SK-N-SH (cell line): ENCODE measurements around the gene CALN1. TPM values are rescaled to one million over a fixed set of nuclear protein-coding genes. Genes with fewer than 3 reads are reported as not detected.

ENCODE experiments used
- CTCF ChIA-PET: fragments of 300-600, 350-600 bp; formaldehyde crosslinking; extraction: SDS; loops from one replicate; lab custom pipeline; 2021; lab: Yijun Ruan, JAX
- POLR2A ChIA-PET: fragments of 350-600 bp; sonication (Branson Sonifier 250); formaldehyde crosslinking; extraction: SDS; loops from one replicate; lab custom pipeline; 2020; ENCODE audit warnings: antibody characterized with exemption, inconsistent platforms; lab: Yijun Ruan, JAX
- DNase-seq: peaks from one replicate; pipeline ENCODE4 v3.0.0; 2012
- H2AFZ ChIP-seq: fragments of 200-600 bp; sonication (generic); 2 replicates; pipeline ENCODE4 v1.8.1; 2016; ENCODE audit warnings: antibody characterized with exemption, mild to moderate bottlenecking, low read depth
- H3F3A ChIP-seq: fragments of 200-600 bp; sonication (generic); replicated peaks from 2 replicates; pipeline ENCODE3; 2016; ENCODE audit warnings: antibody characterized with exemption, mild to moderate bottlenecking; ENCODE audit not compliant: insufficient read depth
- H3K27ac ChIP-seq, 2 experiments: fragments of 200-500 bp in 1 of 2; fragments of 200-600 bp in 1 of 2; sonication (Bioruptor generic) in 1 of 2; sonication (generic), shearing (Covaris generic) in 1 of 2; 2 replicates each; pipeline versions ENCODE4 v1.5.1 to v1.6.1; 2014 to 2016; ENCODE audit warnings: low read depth in 2 of 2, inconsistent platforms in 1 of 2, low read length in 1 of 2, mild to moderate bottlenecking in 1 of 2, mixed read lengths in 1 of 2
- H3K27me3 ChIP-seq: fragments of 200-600 bp; sonication (generic), shearing (Covaris generic); 2 replicates; pipeline ENCODE4 v1.6.1; 2016; ENCODE audit warnings: mixed run types; ENCODE audit not compliant: insufficient read depth
- H3K36me3 ChIP-seq, 2 experiments: fragments of 200-500 bp in 1 of 2; fragments of 200-600 bp in 1 of 2; sonication (Bioruptor generic) in 1 of 2; sonication (generic) in 1 of 2; replicated peaks in 1 of 2; 2 replicates each; pipeline versions ENCODE3 to v1.5.1; 2014 to 2016; ENCODE audit warnings: low read length in 1 of 2, mild to moderate bottlenecking in 1 of 2; ENCODE audit not compliant: insufficient read depth in 2 of 2, control insufficient read depth in 1 of 2
- H3K4me1 ChIP-seq, 2 experiments: fragments of 200-500 bp in 1 of 2; fragments of 200-600 bp in 1 of 2; sonication (Bioruptor generic) in 1 of 2; sonication (generic), shearing (Covaris generic) in 1 of 2; 2 replicates each; pipeline versions ENCODE4 v1.5.1 to v1.6.1; 2014 to 2016; ENCODE audit warnings: low read depth in 1 of 2, low read length in 1 of 2, mixed run types in 1 of 2; ENCODE audit not compliant: insufficient read depth in 2 of 2, control insufficient read depth in 1 of 2
- H3K4me2 ChIP-seq: fragments of 200-600 bp; sonication (generic), shearing (Covaris generic); 2 replicates; pipeline ENCODE4 v1.6.1; 2017; ENCODE audit warnings: mixed run types
- H3K4me3 ChIP-seq, 2 experiments: fragments of 200-500 bp in 1 of 2; fragments of 200-600 bp in 1 of 2; sonication (Bioruptor generic) in 1 of 2; sonication (generic), shearing (Covaris generic) in 1 of 2; 2 replicates each; pipeline versions ENCODE4 v1.5.1 to v1.8.1; 2014 to 2016; ENCODE audit warnings: low read depth in 2 of 2, inconsistent platforms in 1 of 2, low read length in 1 of 2, mild to moderate bottlenecking in 1 of 2, mixed read lengths in 1 of 2, moderate library complexity in 1 of 2
- H3K79me2 ChIP-seq: fragments of 200-600 bp; sonication (generic); 2 replicates; pipeline ENCODE4 v1.8.1; 2017; ENCODE audit warnings: mild to moderate bottlenecking; ENCODE audit not compliant: insufficient read depth
- H3K9ac ChIP-seq: fragments of 200-600 bp; sonication (generic); 2 replicates; pipeline ENCODE4 v1.6.1; 2017; ENCODE audit warnings: mixed run types
- H3K9me2 ChIP-seq: fragments of 200-600 bp; sonication (generic); 2 replicates; pipeline ENCODE4 v1.6.1; 2017; ENCODE audit warnings: mixed run types
- H3K9me3 ChIP-seq: fragments of 200-600 bp; sonication (generic); 2 replicates; pipeline ENCODE4 v1.6.1; 2017; ENCODE audit warnings: mixed run types, mild to moderate bottlenecking, moderate library complexity
- H4K20me1 ChIP-seq: fragments of 200-600 bp; sonication (generic); 2 replicates; pipeline ENCODE4 v1.6.1; 2017; ENCODE audit warnings: mild to moderate bottlenecking, mixed run types; ENCODE audit not compliant: insufficient read depth
- CHD2 ChIP-seq: fragments of 150-350 bp; IDR thresholded peaks from 2 replicates; pipeline ENCODE4 v1.6.1; 2018; ENCODE audit warnings: low read length; ENCODE audit not compliant: partially characterized antibody
- ELF1 ChIP-seq: IDR thresholded peaks from 2 replicates; pipeline ENCODE4 v1.4.0; 2012
- FOSL2 ChIP-seq: IDR thresholded peaks from 2 replicates; pipeline ENCODE4 v1.4.0; 2012; ENCODE audit warnings: low read depth, mild to moderate bottlenecking, moderate library complexity, borderline replicate concordance
- FOXM1 ChIP-seq: IDR thresholded peaks from 2 replicates; pipeline ENCODE4 v1.4.0; 2012; ENCODE audit warnings: low read depth, mild to moderate bottlenecking
- JUND ChIP-seq: IDR thresholded peaks from 2 replicates; pipeline ENCODE4 v1.4.0; 2012
- MEF2A ChIP-seq: IDR thresholded peaks from 2 replicates; pipeline ENCODE4 v1.4.0; 2012; ENCODE audit warnings: low read depth, borderline replicate concordance
- MXI1 ChIP-seq: IDR thresholded peaks from 2 replicates; pipeline ENCODE4 v1.6.1; 2012; ENCODE audit warnings: mild to moderate bottlenecking, low read depth, low read length, improper control_type of control experiment
- NFIC ChIP-seq: IDR thresholded peaks from 2 replicates; pipeline ENCODE4 v1.4.0; 2012; ENCODE audit warnings: borderline replicate concordance
- NRF1 ChIP-seq: IDR thresholded peaks from 2 replicates; pipeline ENCODE4 v1.6.1; 2012; ENCODE audit warnings: low read depth, mild to moderate bottlenecking, low read length
- PBX3 ChIP-seq: IDR thresholded peaks from 2 replicates; pipeline ENCODE4; 2012
- POLR2AphosphoS5 ChIP-seq: IDR thresholded peaks from 2 replicates; pipeline ENCODE4 v1.6.1; 2012; ENCODE audit warnings: low read depth, low read length
- SIN3A ChIP-seq: IDR thresholded peaks from 2 replicates; pipeline ENCODE4 v1.6.1; 2012; ENCODE audit warnings: low read depth, mild to moderate bottlenecking, low read length, moderate library complexity, borderline replicate concordance
- TEAD4 ChIP-seq: IDR thresholded peaks from 2 replicates; pipeline ENCODE4 v1.4.0; 2012; ENCODE audit warnings: mild to moderate bottlenecking, borderline replicate concordance; ENCODE audit not compliant: insufficient read depth
- USF1 ChIP-seq: IDR thresholded peaks from 2 replicates; pipeline ENCODE4 v1.4.0; 2012; ENCODE audit warnings: low read depth, borderline replicate concordance
- USF2 ChIP-seq: fragments of 150-350 bp; IDR thresholded peaks from 2 replicates; pipeline ENCODE4 v1.6.1; 2017; ENCODE audit warnings: antibody characterized with exemption, low read length, low read depth, borderline replicate concordance
- YY1 ChIP-seq: IDR thresholded peaks from 2 replicates; pipeline ENCODE4 v1.4.0; 2012; ENCODE audit warnings: low read depth, mild to moderate bottlenecking
- WGBS: methylation state at CpG from one replicate; pipeline ENCODE4 v1.1.6; 2017; ENCODE audit warnings: low lambda C conversion rate; 5-methylcytosine and 5-hydroxymethylcytosine counted together
- polyA plus RNA-seq, 3 experiments: library from polyadenylated mRNA; depleted of rRNA; stranded (reverse); fragments of >200 nt; gene quantifications; 2 replicates each; pipeline ENCODE4 v1.2.3, GENCODE V29; 2012
- TF ChIP-seq, protein P1 (sequence below): fragments of 200-600 bp; sonication (generic); IDR thresholded peaks from 2 replicates; pipeline ENCODE4 v1.6.1; 2017; ENCODE audit warnings: antibody characterized with exemption, mild to moderate bottlenecking, moderate library complexity
- TF ChIP-seq, protein P2 (sequence below): fragments of 150-350 bp; IDR thresholded peaks from 2 replicates; pipeline ENCODE4 v1.6.1; 2016; ENCODE audit warnings: mild to moderate bottlenecking, low read depth, low read length

Gene CALN1
- polyA plus RNA-seq, 1 of the 3 experiments (the other 2 are of a cell fraction) = not detected

DNA sequence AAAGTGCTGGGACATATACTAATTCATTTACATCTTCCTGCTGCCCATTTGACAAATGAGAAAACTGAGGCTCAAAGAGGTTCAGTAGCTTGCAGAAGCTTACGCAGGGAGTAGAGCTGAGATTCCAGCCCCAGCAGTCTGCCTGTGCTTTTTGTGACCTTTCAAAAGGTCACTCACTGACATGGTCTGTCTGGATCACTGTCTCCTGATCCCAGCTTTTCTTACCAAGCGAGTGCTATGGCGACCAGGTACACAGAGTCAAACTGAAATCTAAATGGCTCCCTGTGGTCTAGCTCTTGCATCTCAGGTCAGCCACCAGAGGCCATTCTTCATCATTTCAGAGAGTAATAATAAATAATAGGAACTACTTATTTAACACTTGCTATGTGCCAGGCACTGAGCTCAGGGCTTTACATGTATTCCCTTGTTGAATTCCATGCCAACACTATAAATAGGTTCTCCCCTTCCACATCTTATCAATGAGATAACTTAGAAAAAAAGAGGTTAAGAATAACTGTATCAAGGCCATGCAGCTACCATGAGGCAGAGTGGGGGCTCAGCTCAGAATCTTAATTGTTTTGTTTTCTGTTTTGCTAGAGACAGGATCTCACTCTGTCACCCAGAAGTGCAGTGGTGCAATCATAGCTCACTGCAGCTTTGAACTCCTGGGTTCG lies 381.0 kb downstream of the CALN1 start:
- Histone ChIP-seq H4K20me1 (no peaks in the 10 kb centered on the region), H3K9ac (no peak overlapping the region), H3K27me3 (no peaks in the 10 kb centered on the region), H3F3A (no peaks in the 10 kb centered on the region), H3K4me3 (no peak overlapping the region), H3K79me2 (no peaks in the 10 kb centered on the region), H3K4me2 (no peak overlapping the region), H3K36me3 (no peaks in the 10 kb centered on the region), H2AFZ (no peak overlapping the region), H3K9me3 (0 out of 2 replicates have a peak, but pooled peaks cover under 1% of the 10 kb centered on the region), H3K4me1 (no peaks in the 10 kb centered on the region), H3K27ac (no peak overlapping the region), H3K9me2 (no peaks in the 10 kb centered on the region)
- DNase-seq = no peak
- 11% methylated on average over 4 of the region's 4 CpGs for WGBS
- POLR2A ChIA-PET = interaction anchor here (0.6 kb wide), 1 partner anchor 9 kb away, joined by 3 read pairs; no protein-coding TSS in a partner anchor
- TF ChIP-seq, protein P1, sequence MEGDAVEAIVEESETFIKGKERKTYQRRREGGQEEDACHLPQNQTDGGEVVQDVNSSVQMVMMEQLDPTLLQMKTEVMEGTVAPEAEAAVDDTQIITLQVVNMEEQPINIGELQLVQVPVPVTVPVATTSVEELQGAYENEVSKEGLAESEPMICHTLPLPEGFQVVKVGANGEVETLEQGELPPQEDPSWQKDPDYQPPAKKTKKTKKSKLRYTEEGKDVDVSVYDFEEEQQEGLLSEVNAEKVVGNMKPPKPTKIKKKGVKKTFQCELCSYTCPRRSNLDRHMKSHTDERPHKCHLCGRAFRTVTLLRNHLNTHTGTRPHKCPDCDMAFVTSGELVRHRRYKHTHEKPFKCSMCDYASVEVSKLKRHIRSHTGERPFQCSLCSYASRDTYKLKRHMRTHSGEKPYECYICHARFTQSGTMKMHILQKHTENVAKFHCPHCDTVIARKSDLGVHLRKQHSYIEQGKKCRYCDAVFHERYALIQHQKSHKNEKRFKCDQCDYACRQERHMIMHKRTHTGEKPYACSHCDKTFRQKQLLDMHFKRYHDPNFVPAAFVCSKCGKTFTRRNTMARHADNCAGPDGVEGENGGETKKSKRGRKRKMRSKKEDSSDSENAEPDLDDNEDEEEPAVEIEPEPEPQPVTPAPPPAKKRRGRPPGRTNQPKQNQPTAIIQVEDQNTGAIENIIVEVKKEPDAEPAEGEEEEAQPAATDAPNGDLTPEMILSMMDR = no peak
- TF ChIP-seq FOXM1 = no peak
- CTCF ChIA-PET = no interaction called here

DNA sequence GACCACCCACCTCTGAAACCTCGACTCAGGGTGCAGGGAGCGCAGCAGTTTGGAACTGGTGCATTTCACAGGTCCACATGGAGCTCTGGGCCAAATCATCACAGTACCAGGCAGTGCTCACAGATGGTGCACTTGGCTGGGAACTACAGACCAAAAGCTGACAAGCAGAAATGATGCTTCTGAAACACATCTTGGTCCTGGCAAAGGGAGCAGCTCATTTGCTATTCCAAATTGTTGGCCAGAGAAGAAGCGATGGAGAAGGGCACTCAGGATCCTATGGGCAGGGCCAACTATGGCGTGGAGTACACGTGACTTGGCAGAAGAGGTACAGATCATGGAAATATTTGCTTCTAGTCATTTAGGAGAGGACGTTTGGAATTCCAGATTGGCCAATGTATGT lies 383.9 kb downstream of the CALN1 start:
- Histone ChIP-seq H3K79me2 (no peaks in the 10 kb centered on the region), H3F3A (no peaks in the 10 kb centered on the region), H2AFZ (no peak overlapping the region), H3K36me3 (no peaks in the 10 kb centered on the region), H3K4me3 (no peak overlapping the region), H3K4me1 (no peaks in the 10 kb centered on the region), H4K20me1 (no peaks in the 10 kb centered on the region), H3K9me2 (no peaks in the 10 kb centered on the region), H3K4me2 (no peak overlapping the region), H3K27ac (no peak overlapping the region), H3K9ac (no peak overlapping the region), H3K27me3 (no peaks in the 10 kb centered on the region), H3K9me3 (no peaks in the 10 kb centered on the region)
- ChIA-PET POLR2A (no interaction called here), CTCF (no interaction called here)
- no peak for DNase-seq
- TF ChIP-seq USF2 (no peak), POLR2AphosphoS5 (no peak), NRF1 (no peak), FOSL2 (no peak), TEAD4 (no peak), NFIC (no peak), FOXM1 (no peak), SIN3A (no peak), CHD2 (no peak), ELF1 (no peak), JUND (no peak), MXI1 (no peak), MEF2A (no peak), YY1 (no peak), PBX3 (no peak), USF1 (no peak)
- TF ChIP-seq, protein P2, sequence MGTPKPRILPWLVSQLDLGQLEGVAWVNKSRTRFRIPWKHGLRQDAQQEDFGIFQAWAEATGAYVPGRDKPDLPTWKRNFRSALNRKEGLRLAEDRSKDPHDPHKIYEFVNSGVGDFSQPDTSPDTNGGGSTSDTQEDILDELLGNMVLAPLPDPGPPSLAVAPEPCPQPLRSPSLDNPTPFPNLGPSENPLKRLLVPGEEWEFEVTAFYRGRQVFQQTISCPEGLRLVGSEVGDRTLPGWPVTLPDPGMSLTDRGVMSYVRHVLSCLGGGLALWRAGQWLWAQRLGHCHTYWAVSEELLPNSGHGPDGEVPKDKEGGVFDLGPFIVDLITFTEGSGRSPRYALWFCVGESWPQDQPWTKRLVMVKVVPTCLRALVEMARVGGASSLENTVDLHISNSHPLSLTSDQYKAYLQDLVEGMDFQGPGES = no peak
- WGBS = 8% methylated on average over 6 of the region's 6 CpGs
